ENCODE data around the gene TSPYL6.
"Not testable (repeated sequence)": the region's sequence is repeated elsewhere in the genome, so short reads cannot be mapped to it uniquely, and the experiment has no call there.

The TSPYL6 gene

GRCh38 chr2:54256091-54256694 is at the start of gene TSPYL6:
Gene TSPYL6 (minus strand): TSS chr2:54256229. CDS start chr2:54256151, 78 bp downstream.
- in situ Hi-C loops (cut with MboI; ENCODE audit: low sequenced_read_pairs): no loop called here

GRCh38 chr2:54303631-54304030 is 47.6 kb upstream of the TSPYL6 start:
- in situ Hi-C loops (cut with MboI; ENCODE audit: low sequenced_read_pairs): no loop called here

- in situ Hi-C loops (cut with MboI; ENCODE audit: low sequenced_read_pairs): no loop called here
Measured at GRCh38 chr2:54298514-54298913, 42.5 kb upstream of the TSPYL6 start.

GRCh38 chr2:54295911-54296310 is 39.9 kb upstream of the TSPYL6 start:
- in situ Hi-C loops (cut with MboI; ENCODE audit: low sequenced_read_pairs): no loop called here

GRCh38 chr2:54294665-54295064 is 38.6 kb upstream of the TSPYL6 start:
- in situ Hi-C loops (cut with MboI; ENCODE audit: low sequenced_read_pairs): not testable (repeated sequence)

GRCh38 chr2:54290356-54291025 is 34.5 kb upstream of the TSPYL6 start:
- in situ Hi-C loops (cut with MboI; ENCODE audit: low sequenced_read_pairs): no loop called here

- in situ Hi-C loops (cut with MboI; ENCODE audit: low sequenced_read_pairs): no loop called here
Measured at GRCh38 chr2:54289917-54290316, 33.9 kb upstream of the TSPYL6 start.

- in situ Hi-C loops (cut with MboI; ENCODE audit: low sequenced_read_pairs): no loop called here
Measured at GRCh38 chr2:54287532-54287931, 31.5 kb upstream of the TSPYL6 start.

GRCh38 chr2:54285451-54285850 is 29.4 kb upstream of the TSPYL6 start:
- in situ Hi-C loops (cut with MboI; ENCODE audit: low sequenced_read_pairs): no loop called here

- in situ Hi-C loops (cut with MboI; ENCODE audit: low sequenced_read_pairs): no loop called here
Measured at GRCh38 chr2:54284826-54285225, 28.8 kb upstream of the TSPYL6 start.

GRCh38 chr2:54279385-54279784 is 23.4 kb upstream of the TSPYL6 start:
- in situ Hi-C loops (cut with MboI; ENCODE audit: low sequenced_read_pairs): no loop called here

- in situ Hi-C loops (cut with MboI; ENCODE audit: low sequenced_read_pairs): no loop called here
Measured at GRCh38 chr2:54275541-54275940, 19.5 kb upstream of the TSPYL6 start.

GRCh38 chr2:54274781-54275242 is 18.8 kb upstream of the TSPYL6 start:
- in situ Hi-C loops (cut with MboI; ENCODE audit: low sequenced_read_pairs): no loop called here

GRCh38 chr2:54271843-54272627 is 16.0 kb upstream of the TSPYL6 start:
- in situ Hi-C loops (cut with MboI; ENCODE audit: low sequenced_read_pairs): no loop called here

- in situ Hi-C loops (cut with MboI; ENCODE audit: low sequenced_read_pairs): no loop called here
Measured at GRCh38 chr2:54271189-54271588, 15.2 kb upstream of the TSPYL6 start.

GRCh38 chr2:54267577-54267976 is 11.5 kb upstream of the TSPYL6 start:
- in situ Hi-C loops (cut with MboI; ENCODE audit: low sequenced_read_pairs): no loop called here

- in situ Hi-C loops (cut with MboI; ENCODE audit: low sequenced_read_pairs): not testable (repeated sequence)
Measured at GRCh38 chr2:54265081-54265480, 9.1 kb upstream of the TSPYL6 start.

GRCh38 chr2:54262015-54262765 is 6.2 kb upstream of the TSPYL6 start:
- in situ Hi-C loops (cut with MboI; ENCODE audit: low sequenced_read_pairs): no loop called here

GRCh38 chr2:54261537-54261936 is 5.5 kb upstream of the TSPYL6 start:
- in situ Hi-C loops (cut with MboI; ENCODE audit: low sequenced_read_pairs): no loop called here

- in situ Hi-C loops (cut with MboI; ENCODE audit: low sequenced_read_pairs): no loop called here
Measured at GRCh38 chr2:54260241-54260595, 4.2 kb upstream of the TSPYL6 start.

Data from HL-60/S4 treated with phorbol 12-myristate 13-acetate at 8.2 ng/mL for 4 days and 3 days (cell line).